Measurements from ENCODE around the gene PAX1. TPM values are rescaled to one million over a fixed set of nuclear protein-coding genes. Genes with fewer than 3 reads are reported as not detected.

The PAX1 gene
- polyA plus RNA-seq, 3 donors = not detected

GRCh38 chr20:21677781-21678180 lies 27.7 kb upstream of the PAX1 start:
- H4K20me1 ChIP-seq (ENCODE audit: insufficient read depth, low read length) = no peaks in the 10 kb centered on the region
- intact Hi-C loops (cut with micrococcal nuclease) = no loop called here
- no peak for TF ChIP-seq CTCF (IDR thresholded peaks at IDR 0.05)

GRCh38 chr20:21681234-21681921 lies 24.1 kb upstream of the PAX1 start:
- H4K20me1 ChIP-seq (ENCODE audit: insufficient read depth, low read length) = no peaks in the 10 kb centered on the region
- H3K4me2 ChIP-seq (replicated peaks; ENCODE audit: extremely low read depth, low read length, poor library complexity, severe bottlenecking) = no peak overlapping the region
- no peaks in the 10 kb centered on the region for H3K9me3 ChIP-seq (replicated peaks in 1 of 2; ENCODE audit: control insufficient read depth in 1 of 2, insufficient read depth in 1 of 2, low read length in 2 of 2)
- H3K9ac ChIP-seq (ENCODE audit: insufficient read depth, low read length, poor library complexity, severe bottlenecking) = no peak overlapping the region
- WGBS (ENCODE audit: insufficient coverage) = 88% methylated on average over 9 of the region's 14 CpGs
- H3K4me3 ChIP-seq (replicated peaks in 1 of 3; ENCODE audit: low read depth in 2 of 3, low read length in 3 of 3) = no peak overlapping the region
- no peaks in the 10 kb centered on the region for H3K36me3 ChIP-seq (replicated peaks in 1 of 2; ENCODE audit: control insufficient read depth in 1 of 2, insufficient read depth in 2 of 2, low read length in 2 of 2)
- Mint-ChIP-seq H3K27ac (no peak overlapping the region), H3K27me3 (ENCODE audit: low read depth in 3 of 3) (peaks cover 0 to 5% (median 0%) of the 10 kb centered on the region in 3 donors), H3K9me3 (peaks cover 0 to 2% (median 0%) of the 10 kb centered on the region in 7 donors), H3K36me3 (no peaks in the 10 kb centered on the region), H3K4me1 (no peaks in the 10 kb centered on the region), H3K4me3 (no peak overlapping the region)
- H2AFZ ChIP-seq (ENCODE audit: insufficient read depth, low read depth, low read length, poor library complexity, severe bottlenecking) = no peak overlapping the region
- intact Hi-C loops (cut with micrococcal nuclease) = no loop called here
- no peak for DNase-seq
- no peaks in the 10 kb centered on the region for H3K27me3 ChIP-seq (ENCODE audit: control insufficient read depth in 2 of 2, insufficient read depth in 2 of 2, low read length in 2 of 2)
- H3K79me2 ChIP-seq (ENCODE audit: insufficient read depth, low read length) = no peaks in the 10 kb centered on the region
- no peak overlapping the region for H3K27ac ChIP-seq (ENCODE audit: low read depth in 1 of 2, low read length in 2 of 2)
- H3K4me1 ChIP-seq (ENCODE audit: control insufficient read depth in 1 of 2, insufficient read depth in 2 of 2, low read length in 2 of 2) = no peaks in the 10 kb centered on the region
- no peak for TF ChIP-seq CTCF (IDR thresholded peaks at IDR 0.05)

More at GRCh38 chr20:21677781-21678180, 27.7 kb upstream of the PAX1 start:
- Mint-ChIP-seq H3K27me3 (ENCODE audit: low read depth in 3 of 3) (peaks cover 0 to 5% (median 0%) of the 10 kb centered on the region in 3 donors), H3K27ac (no peak overlapping the region), H3K4me3 (no peak overlapping the region), H3K4me1 (no peaks in the 10 kb centered on the region), H3K9me3 (peaks cover 0 to 10% (median 4%) of the 10 kb centered on the region in 7 donors), H3K36me3 (no peaks in the 10 kb centered on the region)
- H3K4me3 ChIP-seq (replicated peaks in 1 of 3; ENCODE audit: low read depth in 2 of 3, low read length in 3 of 3) = no peak overlapping the region
- H3K27ac ChIP-seq (ENCODE audit: low read depth in 1 of 2, low read length in 2 of 2) = no peak overlapping the region
- H3K79me2 ChIP-seq (ENCODE audit: insufficient read depth, low read length) = no peaks in the 10 kb centered on the region
- H3K4me2 ChIP-seq (replicated peaks; ENCODE audit: extremely low read depth, low read length, poor library complexity, severe bottlenecking) = no peak overlapping the region
- no peak overlapping the region for H3K9ac ChIP-seq (ENCODE audit: insufficient read depth, low read length, poor library complexity, severe bottlenecking)
- H3K4me1 ChIP-seq (ENCODE audit: control insufficient read depth in 1 of 2, insufficient read depth in 2 of 2, low read length in 2 of 2) = no peaks in the 10 kb centered on the region
- H3K36me3 ChIP-seq (replicated peaks in 1 of 2; ENCODE audit: control insufficient read depth in 1 of 2, insufficient read depth in 2 of 2, low read length in 2 of 2) = no peaks in the 10 kb centered on the region
- peaks cover 0 to 8% of the 10 kb centered on the region in 2 donors for H3K9me3 ChIP-seq (replicated peaks in 1 of 2; ENCODE audit: control insufficient read depth in 1 of 2, insufficient read depth in 1 of 2, low read length in 2 of 2)
- no CpG with 5 or more reads among the region's 3 CpGs for WGBS (ENCODE audit: insufficient coverage)
- DNase-seq = no peak
- no peaks in the 10 kb centered on the region for H3K27me3 ChIP-seq (ENCODE audit: control insufficient read depth in 2 of 2, insufficient read depth in 2 of 2, low read length in 2 of 2)
- no peak overlapping the region for H2AFZ ChIP-seq (ENCODE audit: insufficient read depth, low read depth, low read length, poor library complexity, severe bottlenecking)
